GM21381 (cell line): ENCODE data around the gene ANGEL2.
"Not testable (repeated sequence)": the region's sequence is repeated elsewhere in the genome, so short reads cannot be mapped to it uniquely, and the experiment has no call there.

ENCODE experiments used
- ATAC-seq: cut with Tn5 transposase; IDR thresholded peaks from one replicate; pipeline ENCODE4 v1.9.1; 2021; ENCODE audit warnings: mild to moderate bottlenecking, moderate library complexity; ENCODE audit not compliant: unreplicated experiment

ANGEL2 gene, protein sequence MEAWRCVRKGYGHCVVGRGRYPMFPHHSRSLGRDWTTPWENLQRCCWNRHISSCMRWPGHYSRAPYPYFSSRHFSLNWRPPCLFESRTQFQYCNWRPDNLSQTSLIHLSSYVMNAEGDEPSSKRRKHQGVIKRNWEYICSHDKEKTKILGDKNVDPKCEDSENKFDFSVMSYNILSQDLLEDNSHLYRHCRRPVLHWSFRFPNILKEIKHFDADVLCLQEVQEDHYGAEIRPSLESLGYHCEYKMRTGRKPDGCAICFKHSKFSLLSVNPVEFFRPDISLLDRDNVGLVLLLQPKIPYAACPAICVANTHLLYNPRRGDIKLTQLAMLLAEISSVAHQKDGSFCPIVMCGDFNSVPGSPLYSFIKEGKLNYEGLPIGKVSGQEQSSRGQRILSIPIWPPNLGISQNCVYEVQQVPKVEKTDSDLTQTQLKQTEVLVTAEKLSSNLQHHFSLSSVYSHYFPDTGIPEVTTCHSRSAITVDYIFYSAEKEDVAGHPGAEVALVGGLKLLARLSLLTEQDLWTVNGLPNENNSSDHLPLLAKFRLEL

DNA sequence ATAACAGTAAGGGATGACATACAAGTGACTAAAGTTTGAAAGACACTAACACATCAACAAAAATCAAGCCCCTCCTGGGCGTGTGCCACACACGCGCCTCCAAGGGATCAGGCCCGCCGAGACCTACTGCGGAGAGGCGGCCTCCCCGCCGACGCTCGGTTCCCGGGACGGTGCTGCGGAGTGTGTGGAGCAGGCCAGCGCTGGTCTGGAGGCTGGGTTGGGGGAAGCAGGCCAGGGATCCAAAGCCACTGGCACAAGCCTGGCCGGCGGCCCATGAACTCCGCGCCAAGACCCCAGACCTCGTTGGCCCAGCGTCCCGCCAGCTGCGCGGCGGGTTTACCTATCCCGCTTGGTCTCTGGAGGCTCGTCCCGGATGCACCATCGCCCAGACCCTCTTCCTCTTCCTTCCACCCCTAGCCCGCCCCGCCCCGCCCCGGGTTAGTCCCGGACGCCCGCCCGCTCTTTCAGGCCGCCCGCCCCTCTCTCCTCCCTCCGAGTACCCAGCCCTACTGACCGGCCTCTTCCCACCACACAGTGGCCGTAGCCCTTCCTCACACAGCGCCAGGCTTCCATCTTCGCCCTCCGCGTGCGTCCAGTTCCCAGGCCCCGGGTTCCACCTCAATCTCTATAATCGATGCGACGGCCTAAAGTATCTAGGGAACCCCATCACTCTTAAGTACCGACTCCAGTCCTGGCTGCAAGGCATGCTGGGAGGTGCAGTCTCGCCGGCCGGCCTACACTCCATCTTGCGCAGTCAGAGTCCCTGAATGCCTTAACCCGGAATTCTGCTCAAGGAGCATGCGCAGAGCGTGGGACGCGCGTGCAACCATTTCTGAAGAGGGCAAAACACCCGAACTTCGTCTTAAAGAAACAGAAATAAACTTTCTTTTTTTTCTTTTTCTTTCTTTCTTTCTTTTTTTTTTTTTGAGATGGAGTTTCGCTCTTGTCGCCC, at the start of gene ANGEL2:
TSS of gene ANGEL2 (minus strand) at position 769 of the 952 bp plus-strand sequence. CDS start at position 573, 196 bp downstream.
- peak; percentile 95 for ATAC-seq

- ATAC-seq = no peak
Measured at GRCh38 chr1:213061263-213061662, 45.6 kb upstream of the ANGEL2 start.

DNA sequence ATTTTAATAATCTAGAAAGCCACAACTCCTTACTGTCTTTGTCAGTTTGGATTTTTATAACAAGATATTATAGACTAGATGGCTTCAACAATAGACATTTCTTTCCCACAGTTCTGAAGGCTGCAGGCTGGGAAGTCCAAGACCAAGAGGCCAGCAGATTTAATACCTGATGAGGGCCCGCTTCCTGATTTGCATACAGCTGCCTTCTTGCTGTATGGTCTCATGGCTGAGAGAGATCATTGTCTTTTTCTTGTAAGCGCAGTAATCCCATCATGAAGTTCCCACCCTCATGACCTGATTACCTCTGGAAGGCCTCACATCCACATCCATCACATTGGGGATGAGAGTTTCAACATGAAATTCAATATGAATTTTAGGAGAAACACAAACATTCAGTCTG, 45.2 kb upstream of the ANGEL2 start:
- ATAC-seq = no peak

- no peak for ATAC-seq
Measured at GRCh38 chr1:213057264-213058059, 41.8 kb upstream of the ANGEL2 start.

GRCh38 chr1:213055767-213056166, 40.1 kb upstream of the ANGEL2 start:
- no peak for ATAC-seq

- ATAC-seq = no peak
Measured at GRCh38 chr1:213054733-213055591, 39.3 kb upstream of the ANGEL2 start.

DNA sequence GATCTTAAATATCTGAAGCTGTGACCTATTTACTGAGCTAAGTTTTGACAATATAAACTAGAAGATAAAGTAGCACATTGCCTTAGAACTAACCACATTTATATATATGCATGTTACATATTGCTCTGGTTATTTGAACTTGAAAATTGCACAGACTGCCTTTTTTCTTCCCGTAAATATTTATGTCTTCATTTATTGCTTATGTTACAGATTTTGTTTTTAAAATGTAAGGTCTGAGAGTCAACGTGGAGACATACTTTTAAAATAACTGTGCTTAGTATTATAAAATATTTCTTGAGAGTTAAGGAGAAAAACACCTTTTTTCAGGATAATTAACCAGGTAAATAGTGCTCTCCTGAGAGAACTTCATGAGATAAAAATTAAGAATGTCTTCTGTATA, 38.5 kb upstream of the ANGEL2 start:
- ATAC-seq = no peak

- ATAC-seq = no peak
Measured at GRCh38 chr1:213053455-213053854, 37.8 kb upstream of the ANGEL2 start.

DNA sequence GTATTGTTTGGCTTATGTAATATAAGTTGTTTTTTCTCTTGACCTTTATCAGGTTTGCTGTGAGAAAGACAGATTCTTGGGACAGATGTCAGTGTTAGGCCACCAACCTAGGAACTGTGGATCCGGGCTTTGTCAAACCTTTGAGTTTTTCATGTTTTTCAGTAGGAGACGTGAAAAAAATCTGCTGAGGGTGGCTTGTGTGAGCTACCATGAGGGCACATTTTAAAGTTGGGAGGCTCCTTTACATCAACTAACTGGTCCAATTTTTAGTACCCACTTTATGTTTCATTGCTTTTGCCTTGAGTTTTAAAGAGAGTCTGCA, 36.2 kb upstream of the ANGEL2 start:
- ATAC-seq = no peak

DNA sequence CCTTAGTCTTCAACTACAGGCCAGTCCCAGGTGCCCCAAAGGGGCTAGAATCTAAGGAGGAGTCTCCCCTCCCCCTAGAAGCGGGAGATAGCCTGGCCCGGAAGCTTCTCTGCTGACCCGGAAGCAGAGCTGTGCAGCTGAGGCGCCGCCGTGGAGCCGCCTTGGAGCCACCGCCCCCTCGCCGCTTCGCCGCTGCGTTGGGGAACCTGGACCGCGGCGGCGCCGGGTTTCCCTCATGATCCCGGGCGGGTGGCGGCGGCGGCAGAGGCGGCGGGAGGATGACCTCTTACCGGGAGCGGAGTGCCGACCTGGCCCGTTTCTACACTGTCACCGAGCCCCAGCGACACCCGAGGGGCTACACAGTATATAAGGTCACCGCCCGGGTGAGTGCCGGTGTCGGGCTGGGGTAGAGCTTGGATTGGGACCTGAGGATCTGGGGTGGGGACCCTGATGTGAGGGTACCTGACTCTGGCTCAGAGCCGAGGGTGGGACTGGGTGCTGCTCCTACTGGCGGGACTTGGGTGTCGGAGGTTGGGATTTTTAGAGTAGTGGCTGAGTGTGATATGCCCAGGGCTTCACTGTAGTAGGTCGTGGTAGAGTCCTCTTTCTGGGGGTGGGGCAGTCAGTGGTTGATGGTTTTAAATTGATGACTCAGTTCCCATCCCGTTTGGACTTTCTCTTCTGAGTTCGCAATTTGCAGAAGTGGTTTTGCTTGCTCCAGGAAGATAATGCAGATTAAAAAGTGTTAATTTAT, 35.6 kb upstream of the ANGEL2 start, which contains the start of gene RPS6KC1:
TSS of gene RPS6KC1 (plus strand) at position 115 of the 754 bp plus-strand sequence. CDS start at position 279, 164 bp downstream.
- ATAC-seq = peak; percentile 99

DNA sequence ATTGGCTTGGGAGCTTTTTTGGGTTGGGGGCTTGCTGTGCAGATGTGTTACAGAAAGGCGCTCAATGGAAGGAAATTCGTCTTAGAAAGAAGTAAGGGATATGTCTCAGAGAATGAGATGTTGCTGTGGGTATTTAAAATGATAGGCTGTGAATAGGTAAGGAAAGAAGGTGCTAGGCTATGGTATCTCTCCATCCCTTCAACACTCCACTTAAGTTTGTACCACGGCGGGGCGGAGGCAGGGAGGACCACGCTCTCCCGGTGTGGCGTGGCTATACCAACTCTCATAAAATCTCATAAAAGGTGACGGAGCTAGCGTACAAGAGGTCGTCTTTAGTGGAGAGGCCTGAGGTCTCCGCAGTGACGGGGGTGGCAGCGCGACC, 35.1 kb upstream of the ANGEL2 start:
- ATAC-seq = peak; percentile 25

- no peak for ATAC-seq
Measured at GRCh38 chr1:213049232-213049631, 33.6 kb upstream of the ANGEL2 start.

DNA sequence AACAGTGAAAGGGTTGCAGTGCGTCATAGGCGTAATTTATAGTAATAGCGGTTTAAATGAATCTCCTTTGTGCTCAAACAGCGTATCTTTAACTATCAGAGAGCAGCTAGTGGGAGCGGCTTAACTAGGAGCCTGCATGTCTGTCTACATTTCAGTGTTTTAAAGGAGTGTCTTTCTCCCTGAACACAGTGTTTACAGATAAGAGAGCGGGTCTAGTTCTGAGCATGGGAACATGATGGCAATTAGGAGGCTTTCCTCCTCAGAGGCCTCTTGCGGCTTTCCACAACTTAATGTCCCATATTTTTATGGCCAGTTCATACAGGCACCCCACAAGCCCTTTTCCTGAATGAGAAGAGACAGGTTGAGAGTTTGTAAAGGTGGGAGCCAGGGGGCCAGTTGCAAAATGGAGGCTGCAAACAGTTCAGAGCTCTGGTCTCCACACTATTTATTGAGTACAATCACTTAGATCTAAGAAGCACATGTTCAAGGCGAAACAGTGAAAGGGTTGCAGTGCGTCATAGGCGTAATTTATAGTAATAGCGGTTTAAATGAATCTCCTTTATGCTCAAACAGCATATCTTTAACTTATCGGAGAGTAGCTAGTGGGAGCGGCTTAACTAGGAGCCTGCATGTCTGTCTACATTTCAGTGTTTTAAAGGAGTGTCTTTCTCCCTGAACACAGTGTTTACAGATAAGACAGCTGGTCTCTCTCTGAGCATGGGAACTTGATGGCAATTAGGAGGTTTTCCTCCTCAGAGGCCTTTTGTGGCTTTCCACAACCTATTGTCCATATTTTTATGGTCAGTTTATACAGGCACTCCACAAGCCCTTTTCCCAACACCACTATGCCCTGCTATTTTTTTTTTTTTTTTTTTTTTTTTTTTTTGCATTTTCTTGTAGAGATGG, 29.9 kb upstream of the ANGEL2 start:
- ATAC-seq = not testable (repeated sequence)

GRCh38 chr1:213041443-213041842, 25.8 kb upstream of the ANGEL2 start:
- ATAC-seq = no peak

DNA sequence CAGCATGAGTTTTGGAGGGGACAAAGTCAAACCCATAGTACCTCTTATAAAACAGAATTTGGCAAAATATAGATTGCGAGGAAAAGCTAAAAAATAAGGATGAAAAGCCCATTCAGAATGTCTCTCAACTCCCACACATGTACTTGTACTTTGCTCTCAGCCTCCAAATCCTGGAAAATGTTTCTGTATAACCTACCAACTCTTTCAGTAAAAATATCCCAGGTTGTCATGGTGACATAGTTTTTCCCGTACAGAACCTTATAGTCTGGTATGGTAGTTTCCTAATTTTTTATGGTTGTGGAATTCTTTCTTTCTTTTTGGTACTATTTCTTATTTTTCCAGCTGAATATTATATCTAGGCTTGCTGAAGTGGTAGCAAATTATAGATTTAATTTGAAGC, 19.9 kb upstream of the ANGEL2 start:
- ATAC-seq = no peak

DNA sequence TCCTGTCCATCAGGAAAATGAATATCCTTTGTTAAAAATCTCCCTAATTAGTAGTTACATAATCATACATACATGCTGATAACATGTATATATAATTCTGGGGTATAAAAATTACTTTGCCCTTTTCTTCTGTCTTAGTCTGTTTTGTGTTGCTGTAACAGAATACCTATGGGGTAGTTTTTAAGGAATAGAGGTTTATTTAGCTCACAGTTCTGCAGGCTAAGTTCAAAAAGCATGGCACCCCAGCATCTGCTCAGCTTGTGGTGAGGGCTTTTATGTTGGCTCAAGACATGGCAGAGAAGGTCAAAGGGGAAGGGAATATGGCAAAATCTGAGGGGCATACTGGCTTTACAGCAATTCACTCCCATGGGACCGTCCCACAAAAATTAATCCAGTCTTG, 19.0 kb upstream of the ANGEL2 start:
- no peak for ATAC-seq

GRCh38 chr1:213032651-213033050, 17.0 kb upstream of the ANGEL2 start:
- no peak for ATAC-seq

DNA sequence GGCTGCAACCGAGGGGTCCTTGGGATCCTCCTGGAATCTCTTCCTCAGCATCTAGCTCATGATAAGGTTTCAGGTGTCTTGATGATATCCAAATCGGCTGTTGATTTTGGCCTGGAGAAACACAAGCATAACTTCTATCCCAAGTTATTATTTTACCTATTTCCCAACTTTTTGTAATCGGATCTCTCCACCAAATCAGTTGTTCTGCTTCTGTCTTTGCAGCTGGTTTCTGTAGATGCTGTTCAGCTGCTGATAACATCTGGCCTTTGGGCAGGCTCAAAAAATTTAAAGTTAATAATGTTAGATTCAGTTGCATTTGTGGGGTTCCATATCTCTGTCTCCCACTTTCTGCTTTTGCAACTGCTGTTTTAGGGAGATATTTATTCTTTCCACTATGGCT, 11.4 kb upstream of the ANGEL2 start:
- ATAC-seq = not testable (repeated sequence)
